GM23338 (cell line): ENCODE data around the gene ADPRHL1. TPM values are rescaled to one million over a fixed set of nuclear protein-coding genes. Genes with fewer than 3 reads are reported as not detected.

Source experiments
- ATAC-seq: fragments of 200-7000 bp; cut with Tn5 transposase; 3 replicates; pipeline ENCODE4 v1.9.1; 2020
- DNase-seq: peaks from one replicate; pipeline ENCODE4 v3.0.0-alpha.2; 2015; ENCODE audit warnings: low spot score
- H2AFZ ChIP-seq: fragments of 200-600 bp; sonication (generic); 2 replicates; pipeline ENCODE4 v1.8.0; 2016; ENCODE audit warnings: antibody characterized with exemption, mild to moderate bottlenecking, moderate library complexity
- H3F3A ChIP-seq: fragments of 200-600 bp; sonication (generic); replicated peaks from 2 replicates; pipeline ENCODE4 v1.8.0; 2017; ENCODE audit warnings: antibody characterized with exemption, mixed run types, low read depth
- H3K27ac ChIP-seq: fragments of 200-600 bp; sonication (generic); 2 replicates; pipeline ENCODE4 v1.6.1; 2016; ENCODE audit warnings: low read depth
- H3K27me3 ChIP-seq: fragments of 200-600 bp; sonication (generic); 2 replicates; pipeline ENCODE4 v1.8.0; 2016; ENCODE audit warnings: mild to moderate bottlenecking, mixed run types, moderate library complexity; ENCODE audit not compliant: insufficient read depth
- H3K36me3 ChIP-seq: fragments of 200-600 bp; sonication (generic); 2 replicates; pipeline ENCODE4 v1.8.0; 2016; ENCODE audit warnings: mild to moderate bottlenecking; ENCODE audit not compliant: insufficient read depth
- H3K4me1 ChIP-seq: fragments of 200-600 bp; sonication (generic); 2 replicates; pipeline ENCODE4 v1.8.0; 2016; ENCODE audit warnings: mild to moderate bottlenecking, moderate library complexity; ENCODE audit not compliant: insufficient read depth
- H3K4me2 ChIP-seq: fragments of 200-600 bp; sonication (generic); 2 replicates; pipeline ENCODE4 v1.7.1; 2017; ENCODE audit warnings: mixed run types
- H3K4me3 ChIP-seq: fragments of 200-600 bp; sonication (generic); 2 replicates; pipeline ENCODE4 v1.6.1; 2016; ENCODE audit warnings: mixed run types
- H3K79me2 ChIP-seq: fragments of 200-600 bp; sonication (generic); replicated peaks from 2 replicates; pipeline ENCODE4 v1.8.0; 2017; ENCODE audit warnings: mild to moderate bottlenecking; ENCODE audit not compliant: insufficient read depth
- H3K9me2 ChIP-seq: fragments of 200-600 bp; sonication (generic); 2 replicates; pipeline ENCODE4 v1.8.0; 2017; ENCODE audit not compliant: insufficient read depth
- H4K20me1 ChIP-seq: fragments of 200-600 bp; sonication (generic); replicated peaks from 2 replicates; pipeline ENCODE4 v1.8.0; 2017; ENCODE audit warnings: mild to moderate bottlenecking; ENCODE audit not compliant: insufficient read depth
- H3K27ac Mint-ChIP-seq: 2 replicates; pipeline ENCODE4 v1.8.0; 2020; ENCODE audit warnings: inconsistent platforms, mild to moderate bottlenecking, moderate library complexity, mixed read lengths
- H3K27me3 Mint-ChIP-seq: 3 replicates; pipeline ENCODE4 v1.8.0; 2022; ENCODE audit warnings: low read depth, mild to moderate bottlenecking, moderate library complexity, mixed read lengths, inconsistent platforms; ENCODE audit not compliant: insufficient read depth, poor library complexity
- H3K36me3 Mint-ChIP-seq: 3 replicates; pipeline ENCODE4 v1.8.0; 2021; ENCODE audit warnings: low read depth, mild to moderate bottlenecking, inconsistent platforms, moderate library complexity, mixed read lengths
- H3K4me1 Mint-ChIP-seq: 3 replicates; pipeline ENCODE4 v1.8.0; 2020; ENCODE audit warnings: mild to moderate bottlenecking, inconsistent platforms, mixed read lengths
- H3K4me3 Mint-ChIP-seq: 3 replicates; pipeline ENCODE4 v1.8.0; 2021; ENCODE audit warnings: moderate library complexity, mild to moderate bottlenecking, inconsistent platforms, mixed read lengths
- H3K9me3 Mint-ChIP-seq: 3 replicates; pipeline ENCODE4 v1.8.0; 2020; ENCODE audit warnings: moderate library complexity, mild to moderate bottlenecking, inconsistent platforms, mixed read lengths
- CREB1 ChIP-seq: fragments of 250-450 bp; sonication (Bioruptor Pico); IDR thresholded peaks from 2 replicates; pipeline ENCODE4 v1.5.0; 2020; ENCODE audit warnings: low read depth, mild to moderate bottlenecking, moderate library complexity
- EZH2 ChIP-seq: fragments of 200-600 bp; sonication (generic); IDR thresholded peaks from one replicate; pipeline ENCODE4 v1.8.0; 2017; ENCODE audit warnings: antibody characterized with exemption, mild to moderate bottlenecking, low read depth; ENCODE audit not compliant: unreplicated experiment
- EZH2phosphoT487 ChIP-seq: fragments of 200-600 bp; sonication (generic); IDR thresholded peaks from one replicate; pipeline ENCODE4 v1.8.1; 2018; ENCODE audit warnings: antibody characterized with exemption; ENCODE audit not compliant: unreplicated experiment
- JUNB ChIP-seq: IDR thresholded peaks from one replicate; pipeline ENCODE4 v1.6.1; 2016; ENCODE audit warnings: antibody characterized with exemption; ENCODE audit not compliant: unreplicated experiment
- NANOG ChIP-seq: IDR thresholded peaks from 2 replicates; pipeline ENCODE4 v1.6.1; 2016; ENCODE audit warnings: antibody characterized with exemption, borderline replicate concordance
- POLR2AphosphoS5 ChIP-seq: IDR thresholded peaks from 2 replicates; pipeline ENCODE4 v1.6.1; 2016; ENCODE audit warnings: antibody characterized with exemption, low read depth
- STAT1 ChIP-seq: IDR thresholded peaks from one replicate; pipeline ENCODE4 v1.6.1; 2016; ENCODE audit warnings: antibody characterized with exemption; ENCODE audit not compliant: unreplicated experiment
- ZNF114 ChIP-seq: fragments of 250-450 bp; sonication (Bioruptor Pico); IDR thresholded peaks from 2 replicates; pipeline ENCODE4 v1.5.0; 2020; ENCODE audit warnings: mild to moderate bottlenecking, moderate library complexity
- ZNF331 ChIP-seq: fragments of 250-450 bp; sonication (Bioruptor Pico); IDR thresholded peaks from 2 replicates; pipeline ENCODE4 v1.5.0; 2020; ENCODE audit warnings: low read depth, mild to moderate bottlenecking, moderate library complexity
- polyA plus RNA-seq: library from polyadenylated mRNA; unstranded; fragments of >200 nt; fragmentation: Nextera tagmentation; extraction: Ambion mirVana; gene quantifications from 2 replicates; pipeline ENCODE4 v1.2.1, GENCODE V29; 2016
- total RNA-seq: library from RNA; depleted of rRNA; stranded (reverse); fragments of >200 nt; shearing (Covaris generic); gene quantifications from 2 replicates; pipeline ENCODE4 v1.2.3, GENCODE V29; 2014
- TF ChIP-seq, protein P1 (sequence below): IDR thresholded peaks from 2 replicates; pipeline ENCODE4 v1.6.1; 2016; ENCODE audit warnings: antibody characterized with exemption
- TF ChIP-seq, protein P2 (sequence below): fragments of 250-450 bp; sonication (Bioruptor Pico); IDR thresholded peaks from 2 replicates; pipeline ENCODE4 v1.5.0; 2020; ENCODE audit warnings: mild to moderate bottlenecking, moderate library complexity
- TF ChIP-seq, protein P3 (sequence below): IDR thresholded peaks from one replicate; pipeline ENCODE4 v1.6.1; 2018; ENCODE audit warnings: antibody characterized with exemption; ENCODE audit not compliant: unreplicated experiment
- TF ChIP-seq, protein P4 (sequence below), 2 experiments: fragments of 200-600 bp in 1 of 2; sonication (generic) in 1 of 2; conservative IDR thresholded peaks; 2 replicates each; pipeline versions ENCODE4 v1.5.1 to v1.6.1; 2016 to 2017; ENCODE audit warnings: antibody characterized with exemption in 2 of 2, low read depth in 2 of 2, mild to moderate bottlenecking in 2 of 2, moderate library complexity in 1 of 2

Gene ADPRHL1
- total and polyA plus RNA-seq, 2 experiments from 2014 or later, result 0.80 to 1.0 TPM

DNA sequence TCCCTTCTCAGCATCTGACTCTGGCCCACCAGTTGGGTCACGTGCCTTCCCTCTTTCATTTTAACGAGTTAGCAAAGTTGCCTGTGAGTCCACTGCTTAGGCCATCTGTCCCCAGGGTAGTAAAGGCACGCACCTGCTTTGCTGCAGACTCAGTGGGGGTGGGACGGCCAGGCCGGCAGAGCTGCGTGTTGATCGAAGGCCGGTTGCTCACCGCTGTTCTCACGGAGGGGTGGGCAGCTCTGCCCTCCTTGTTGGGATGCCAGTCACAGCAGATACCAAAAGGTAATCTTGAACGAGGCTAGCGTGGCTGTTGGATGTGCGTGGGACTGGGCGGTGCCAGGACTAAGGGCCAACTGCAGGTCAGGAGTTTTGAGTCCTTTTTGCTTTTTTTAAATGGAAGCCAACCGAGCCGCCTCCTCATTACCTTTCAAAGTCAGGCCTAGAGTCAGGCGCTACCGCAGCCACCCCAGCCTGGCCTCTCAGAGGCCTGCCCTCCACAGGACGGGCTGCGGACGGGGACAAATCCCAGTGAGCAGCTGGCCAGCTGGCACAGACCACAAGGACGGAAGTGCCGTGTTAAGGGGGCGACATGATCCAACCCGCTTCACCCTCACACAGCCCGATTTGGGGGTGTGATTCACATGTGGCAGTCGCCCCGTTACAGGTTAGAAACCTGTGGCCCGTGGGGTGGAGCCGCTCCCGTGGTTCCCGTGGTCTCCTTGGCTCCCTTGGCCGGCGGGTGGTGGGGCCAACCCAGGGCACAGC lies 20.6 kb downstream of the ADPRHL1 start:
- ATAC-seq, result no peak

More for the DNA sequence above, 20.6 kb downstream of the ADPRHL1 start:
- Histone ChIP-seq H3K27me3 (no peaks in the 10 kb centered on the region), H3K4me2 (no peak overlapping the region), H3K4me3 (no peak overlapping the region), H3K79me2 (no peaks in the 10 kb centered on the region), H3F3A (no peaks in the 10 kb centered on the region), H4K20me1 (no peaks in the 10 kb centered on the region), H3K27ac (no peak overlapping the region), H3K4me1 (no peaks in the 10 kb centered on the region), H3K9me2 (no peaks in the 10 kb centered on the region), H2AFZ (no peak overlapping the region), H3K36me3 (no peaks in the 10 kb centered on the region)
- H3K27me3 Mint-ChIP-seq, result peaks cover 2% of the 10 kb centered on the region
- H3K9me3 Mint-ChIP-seq, result no peaks in the 10 kb centered on the region
- H3K27ac Mint-ChIP-seq, result no peak overlapping the region
- H3K36me3 Mint-ChIP-seq, result no peaks in the 10 kb centered on the region
- peaks cover 3% of the 10 kb centered on the region; the same call in 1 of the 3 replicates for H3K4me1 Mint-ChIP-seq
- TF ChIP-seq, protein P1, sequence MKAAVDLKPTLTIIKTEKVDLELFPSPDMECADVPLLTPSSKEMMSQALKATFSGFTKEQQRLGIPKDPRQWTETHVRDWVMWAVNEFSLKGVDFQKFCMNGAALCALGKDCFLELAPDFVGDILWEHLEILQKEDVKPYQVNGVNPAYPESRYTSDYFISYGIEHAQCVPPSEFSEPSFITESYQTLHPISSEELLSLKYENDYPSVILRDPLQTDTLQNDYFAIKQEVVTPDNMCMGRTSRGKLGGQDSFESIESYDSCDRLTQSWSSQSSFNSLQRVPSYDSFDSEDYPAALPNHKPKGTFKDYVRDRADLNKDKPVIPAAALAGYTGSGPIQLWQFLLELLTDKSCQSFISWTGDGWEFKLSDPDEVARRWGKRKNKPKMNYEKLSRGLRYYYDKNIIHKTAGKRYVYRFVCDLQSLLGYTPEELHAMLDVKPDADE, result no peak
- TF ChIP-seq EZH2 (no peak), CREB1 (CRISPR knock-in tag) (no peak), NANOG (no peak), JUNB (no peak), POLR2AphosphoS5 (no peak), ZNF114 (CRISPR knock-in tag) (no peak), ZNF331 (CRISPR knock-in tag) (no peak), STAT1 (no peak), EZH2phosphoT487 (no peak)
- TF ChIP-seq, protein P2, sequence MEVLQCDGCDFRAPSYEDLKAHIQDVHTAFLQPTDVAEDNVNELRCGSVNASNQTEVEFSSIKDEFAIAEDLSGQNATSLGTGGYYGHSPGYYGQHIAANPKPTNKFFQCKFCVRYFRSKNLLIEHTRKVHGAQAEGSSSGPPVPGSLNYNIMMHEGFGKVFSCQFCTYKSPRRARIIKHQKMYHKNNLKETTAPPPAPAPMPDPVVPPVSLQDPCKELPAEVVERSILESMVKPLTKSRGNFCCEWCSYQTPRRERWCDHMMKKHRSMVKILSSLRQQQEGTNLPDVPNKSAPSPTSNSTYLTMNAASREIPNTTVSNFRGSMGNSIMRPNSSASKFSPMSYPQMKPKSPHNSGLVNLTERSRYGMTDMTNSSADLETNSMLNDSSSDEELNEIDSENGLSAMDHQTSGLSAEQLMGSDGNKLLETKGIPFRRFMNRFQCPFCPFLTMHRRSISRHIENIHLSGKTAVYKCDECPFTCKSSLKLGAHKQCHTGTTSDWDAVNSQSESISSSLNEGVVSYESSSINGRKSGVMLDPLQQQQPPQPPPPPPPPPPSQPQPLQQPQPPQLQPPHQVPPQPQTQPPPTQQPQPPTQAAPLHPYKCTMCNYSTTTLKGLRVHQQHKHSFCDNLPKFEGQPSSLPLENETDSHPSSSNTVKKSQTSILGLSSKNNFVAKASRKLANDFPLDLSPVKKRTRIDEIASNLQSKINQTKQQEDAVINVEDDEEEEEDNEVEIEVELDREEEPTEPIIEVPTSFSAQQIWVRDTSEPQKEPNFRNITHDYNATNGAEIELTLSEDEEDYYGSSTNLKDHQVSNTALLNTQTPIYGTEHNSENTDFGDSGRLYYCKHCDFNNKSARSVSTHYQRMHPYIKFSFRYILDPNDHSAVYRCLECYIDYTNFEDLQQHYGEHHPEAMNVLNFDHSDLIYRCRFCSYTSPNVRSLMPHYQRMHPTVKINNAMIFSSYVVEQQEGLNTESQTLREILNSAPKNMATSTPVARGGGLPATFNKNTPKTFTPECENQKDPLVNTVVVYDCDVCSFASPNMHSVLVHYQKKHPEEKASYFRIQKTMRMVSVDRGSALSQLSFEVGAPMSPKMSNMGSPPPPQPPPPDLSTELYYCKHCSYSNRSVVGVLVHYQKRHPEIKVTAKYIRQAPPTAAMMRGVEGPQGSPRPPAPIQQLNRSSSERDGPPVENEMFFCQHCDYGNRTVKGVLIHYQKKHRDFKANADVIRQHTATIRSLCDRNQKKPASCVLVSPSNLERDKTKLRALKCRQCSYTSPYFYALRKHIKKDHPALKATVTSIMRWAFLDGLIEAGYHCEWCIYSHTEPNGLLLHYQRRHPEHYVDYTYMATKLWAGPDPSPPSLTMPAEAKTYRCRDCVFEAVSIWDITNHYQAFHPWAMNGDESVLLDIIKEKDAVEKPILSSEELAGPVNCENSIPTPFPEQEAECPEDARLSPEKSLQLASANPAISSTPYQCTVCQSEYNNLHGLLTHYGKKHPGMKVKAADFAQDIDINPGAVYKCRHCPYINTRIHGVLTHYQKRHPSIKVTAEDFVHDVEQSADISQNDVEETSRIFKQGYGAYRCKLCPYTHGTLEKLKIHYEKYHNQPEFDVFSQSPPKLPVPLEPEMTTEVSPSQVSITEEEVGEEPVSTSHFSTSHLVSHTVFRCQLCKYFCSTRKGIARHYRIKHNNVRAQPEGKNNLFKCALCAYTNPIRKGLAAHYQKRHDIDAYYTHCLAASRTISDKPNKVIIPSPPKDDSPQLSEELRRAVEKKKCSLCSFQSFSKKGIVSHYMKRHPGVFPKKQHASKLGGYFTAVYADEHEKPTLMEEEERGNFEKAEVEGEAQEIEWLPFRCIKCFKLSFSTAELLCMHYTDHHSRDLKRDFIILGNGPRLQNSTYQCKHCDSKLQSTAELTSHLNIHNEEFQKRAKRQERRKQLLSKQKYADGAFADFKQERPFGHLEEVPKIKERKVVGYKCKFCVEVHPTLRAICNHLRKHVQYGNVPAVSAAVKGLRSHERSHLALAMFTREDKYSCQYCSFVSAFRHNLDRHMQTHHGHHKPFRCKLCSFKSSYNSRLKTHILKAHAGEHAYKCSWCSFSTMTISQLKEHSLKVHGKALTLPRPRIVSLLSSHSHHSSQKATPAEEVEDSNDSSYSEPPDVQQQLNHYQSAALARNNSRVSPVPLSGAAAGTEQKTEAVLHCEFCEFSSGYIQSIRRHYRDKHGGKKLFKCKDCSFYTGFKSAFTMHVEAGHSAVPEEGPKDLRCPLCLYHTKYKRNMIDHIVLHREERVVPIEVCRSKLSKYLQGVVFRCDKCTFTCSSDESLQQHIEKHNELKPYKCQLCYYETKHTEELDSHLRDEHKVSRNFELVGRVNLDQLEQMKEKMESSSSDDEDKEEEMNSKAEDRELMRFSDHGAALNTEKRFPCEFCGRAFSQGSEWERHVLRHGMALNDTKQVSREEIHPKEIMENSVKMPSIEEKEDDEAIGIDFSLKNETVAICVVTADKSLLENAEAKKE (CRISPR knock-in tag), result no peak
- TF ChIP-seq, protein P3, sequence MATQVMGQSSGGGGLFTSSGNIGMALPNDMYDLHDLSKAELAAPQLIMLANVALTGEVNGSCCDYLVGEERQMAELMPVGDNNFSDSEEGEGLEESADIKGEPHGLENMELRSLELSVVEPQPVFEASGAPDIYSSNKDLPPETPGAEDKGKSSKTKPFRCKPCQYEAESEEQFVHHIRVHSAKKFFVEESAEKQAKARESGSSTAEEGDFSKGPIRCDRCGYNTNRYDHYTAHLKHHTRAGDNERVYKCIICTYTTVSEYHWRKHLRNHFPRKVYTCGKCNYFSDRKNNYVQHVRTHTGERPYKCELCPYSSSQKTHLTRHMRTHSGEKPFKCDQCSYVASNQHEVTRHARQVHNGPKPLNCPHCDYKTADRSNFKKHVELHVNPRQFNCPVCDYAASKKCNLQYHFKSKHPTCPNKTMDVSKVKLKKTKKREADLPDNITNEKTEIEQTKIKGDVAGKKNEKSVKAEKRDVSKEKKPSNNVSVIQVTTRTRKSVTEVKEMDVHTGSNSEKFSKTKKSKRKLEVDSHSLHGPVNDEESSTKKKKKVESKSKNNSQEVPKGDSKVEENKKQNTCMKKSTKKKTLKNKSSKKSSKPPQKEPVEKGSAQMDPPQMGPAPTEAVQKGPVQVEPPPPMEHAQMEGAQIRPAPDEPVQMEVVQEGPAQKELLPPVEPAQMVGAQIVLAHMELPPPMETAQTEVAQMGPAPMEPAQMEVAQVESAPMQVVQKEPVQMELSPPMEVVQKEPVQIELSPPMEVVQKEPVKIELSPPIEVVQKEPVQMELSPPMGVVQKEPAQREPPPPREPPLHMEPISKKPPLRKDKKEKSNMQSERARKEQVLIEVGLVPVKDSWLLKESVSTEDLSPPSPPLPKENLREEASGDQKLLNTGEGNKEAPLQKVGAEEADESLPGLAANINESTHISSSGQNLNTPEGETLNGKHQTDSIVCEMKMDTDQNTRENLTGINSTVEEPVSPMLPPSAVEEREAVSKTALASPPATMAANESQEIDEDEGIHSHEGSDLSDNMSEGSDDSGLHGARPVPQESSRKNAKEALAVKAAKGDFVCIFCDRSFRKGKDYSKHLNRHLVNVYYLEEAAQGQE, result no peak
- TF ChIP-seq, protein P4, sequence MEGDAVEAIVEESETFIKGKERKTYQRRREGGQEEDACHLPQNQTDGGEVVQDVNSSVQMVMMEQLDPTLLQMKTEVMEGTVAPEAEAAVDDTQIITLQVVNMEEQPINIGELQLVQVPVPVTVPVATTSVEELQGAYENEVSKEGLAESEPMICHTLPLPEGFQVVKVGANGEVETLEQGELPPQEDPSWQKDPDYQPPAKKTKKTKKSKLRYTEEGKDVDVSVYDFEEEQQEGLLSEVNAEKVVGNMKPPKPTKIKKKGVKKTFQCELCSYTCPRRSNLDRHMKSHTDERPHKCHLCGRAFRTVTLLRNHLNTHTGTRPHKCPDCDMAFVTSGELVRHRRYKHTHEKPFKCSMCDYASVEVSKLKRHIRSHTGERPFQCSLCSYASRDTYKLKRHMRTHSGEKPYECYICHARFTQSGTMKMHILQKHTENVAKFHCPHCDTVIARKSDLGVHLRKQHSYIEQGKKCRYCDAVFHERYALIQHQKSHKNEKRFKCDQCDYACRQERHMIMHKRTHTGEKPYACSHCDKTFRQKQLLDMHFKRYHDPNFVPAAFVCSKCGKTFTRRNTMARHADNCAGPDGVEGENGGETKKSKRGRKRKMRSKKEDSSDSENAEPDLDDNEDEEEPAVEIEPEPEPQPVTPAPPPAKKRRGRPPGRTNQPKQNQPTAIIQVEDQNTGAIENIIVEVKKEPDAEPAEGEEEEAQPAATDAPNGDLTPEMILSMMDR (conservative IDR thresholded peaks at IDR 0.05; ENCODE audit: low read depth in 2 of 2), result no peak
- no peak overlapping the region for H3K4me3 Mint-ChIP-seq
- DNase-seq, result no peak
